ENCODE data around the gene CACNB2.

DNA sequence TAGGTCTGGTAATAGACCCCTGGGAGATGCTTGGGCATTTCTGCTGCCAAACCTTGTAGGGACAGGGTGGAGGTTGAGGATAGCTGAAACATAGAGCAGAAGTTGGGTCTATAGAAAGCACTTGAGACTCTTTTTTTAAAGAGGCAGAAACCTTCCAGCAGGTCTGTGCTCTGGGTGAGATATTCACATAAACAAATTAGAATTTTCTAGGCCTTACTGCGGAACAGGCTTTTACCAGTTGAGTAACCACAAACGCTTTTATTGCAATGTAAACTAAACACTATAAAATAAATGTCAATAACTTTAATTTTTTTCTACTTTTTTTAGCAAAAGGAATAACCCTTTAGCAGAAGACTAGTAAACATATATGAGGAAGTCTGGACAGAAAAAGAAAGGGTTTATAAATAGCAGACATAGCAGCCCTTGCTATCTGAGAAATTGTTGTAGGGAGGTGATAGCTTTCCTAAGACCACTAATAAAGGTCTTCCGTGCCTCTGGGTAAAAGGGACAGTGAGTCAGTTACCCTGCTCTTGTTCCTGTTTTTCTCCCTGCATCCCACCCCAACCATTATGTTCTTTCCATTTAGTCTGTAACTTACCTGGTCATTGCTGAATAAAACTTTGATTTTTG is 38.7 kb downstream of the CACNB2 start:
- no peak for TF ChIP-seq NFRKB (IDR thresholded peaks at IDR 0.05)
- TF ChIP-seq SUZ12 (IDR thresholded peaks at IDR 0.05): no peak
- TF ChIP-seq FOXK2 (IDR thresholded peaks at IDR 0.05): no peak
- no peak for TF ChIP-seq SP1 (IDR thresholded peaks at IDR 0.05)
- no peak for TF ChIP-seq FOXA1 (IDR thresholded peaks at IDR 0.05)
- TF ChIP-seq ZNF384 (IDR thresholded peaks at IDR 0.05): no peak
